KMS-11 (cell line): Measurements from ENCODE around the gene PARD3B.

Experiments used
- H2AFZ ChIP-seq: fragments of 200-600 bp; sonication (generic); 2 replicates; pipeline ENCODE4 v1.6.1; 2016; ENCODE audit warnings: antibody characterized with exemption, mixed run types, low read depth
- H3K27ac ChIP-seq: fragments of 200-600 bp; sonication (generic); 2 replicates; pipeline ENCODE4 v1.6.1; 2016; ENCODE audit warnings: mild to moderate bottlenecking, mixed run types
- H3K27me3 ChIP-seq: fragments of 200-600 bp; sonication (generic); 2 replicates; pipeline ENCODE4 v1.6.1; 2017; ENCODE audit warnings: mild to moderate bottlenecking, low read depth, mixed run types, moderate library complexity; ENCODE audit not compliant: insufficient read depth
- H3K36me3 ChIP-seq: fragments of 200-600 bp; sonication (generic); 2 replicates; pipeline ENCODE4 v1.6.1; 2017; ENCODE audit warnings: mild to moderate bottlenecking, mixed run types; ENCODE audit not compliant: insufficient read depth
- H3K4me1 ChIP-seq: fragments of 200-600 bp; sonication (generic); 2 replicates; pipeline ENCODE4 v1.6.1; 2016; ENCODE audit warnings: mild to moderate bottlenecking, low read depth, mixed run types; ENCODE audit not compliant: poor library complexity, severe bottlenecking
- H3K4me2 ChIP-seq: fragments of 200-600 bp; sonication (generic); 2 replicates; pipeline ENCODE4 v1.7.0; 2016; ENCODE audit warnings: mild to moderate bottlenecking, mixed run types
- H3K4me3 ChIP-seq: fragments of 200-600 bp; sonication (generic); IDR thresholded peaks from 2 replicates; pipeline ENCODE4 v1.6.1; 2017; ENCODE audit warnings: low read depth, low read length, mixed read lengths; ENCODE audit not compliant: insufficient read depth
- H3K79me2 ChIP-seq: fragments of 200-600 bp; sonication (generic); 2 replicates; pipeline ENCODE4 v1.6.1; 2016; ENCODE audit warnings: low read depth, mixed run types; ENCODE audit not compliant: insufficient read depth
- H3K9ac ChIP-seq: fragments of 200-600 bp; sonication (generic); 2 replicates; pipeline ENCODE4 v1.6.1; 2016; ENCODE audit warnings: mild to moderate bottlenecking, mixed run types
- H4K20me1 ChIP-seq: fragments of 200-600 bp; sonication (generic); 2 replicates; pipeline ENCODE4 v1.6.1; 2016; ENCODE audit warnings: mild to moderate bottlenecking, mixed run types; ENCODE audit not compliant: insufficient read depth
- TF ChIP-seq, protein P1 (sequence below): fragments of 200-600 bp; sonication (generic); conservative IDR thresholded peaks from 2 replicates; pipeline ENCODE4 v1.6.1; 2017; ENCODE audit warnings: low read depth, mild to moderate bottlenecking, antibody characterized with exemption, low read length, moderate library complexity, mixed read lengths

The PARD3B gene

DNA sequence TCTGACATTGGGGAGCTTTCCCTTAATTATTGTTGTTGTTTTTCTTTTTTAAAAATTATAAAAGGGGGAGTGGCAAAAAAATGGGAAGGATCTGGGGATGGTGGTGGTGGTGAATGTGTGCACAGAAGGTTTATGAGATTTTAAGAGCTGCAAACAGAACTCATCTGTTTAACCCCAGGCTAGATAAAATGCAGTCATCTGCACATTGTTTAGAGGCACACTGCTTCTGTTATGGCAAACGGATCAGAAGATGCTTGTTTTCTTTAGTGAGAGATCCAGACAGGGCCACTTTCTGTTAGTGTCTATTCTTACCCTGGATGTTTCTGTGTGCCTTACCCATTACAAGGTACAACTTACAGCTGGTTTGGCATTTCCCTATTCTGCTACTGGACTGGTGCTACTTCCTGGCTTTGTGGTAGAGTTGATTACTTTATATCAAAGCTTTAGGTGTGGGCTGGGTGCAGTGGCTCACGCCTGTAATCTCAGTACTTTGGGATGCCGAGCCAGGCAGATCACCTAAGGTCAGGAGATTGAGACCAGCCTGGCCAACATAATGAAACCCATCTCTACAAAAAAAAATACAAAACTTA, 1068.8 kb downstream of the PARD3B start:
- H3K27ac ChIP-seq: no peak overlapping the region
- no peak overlapping the region for H3K4me3 ChIP-seq

DNA sequence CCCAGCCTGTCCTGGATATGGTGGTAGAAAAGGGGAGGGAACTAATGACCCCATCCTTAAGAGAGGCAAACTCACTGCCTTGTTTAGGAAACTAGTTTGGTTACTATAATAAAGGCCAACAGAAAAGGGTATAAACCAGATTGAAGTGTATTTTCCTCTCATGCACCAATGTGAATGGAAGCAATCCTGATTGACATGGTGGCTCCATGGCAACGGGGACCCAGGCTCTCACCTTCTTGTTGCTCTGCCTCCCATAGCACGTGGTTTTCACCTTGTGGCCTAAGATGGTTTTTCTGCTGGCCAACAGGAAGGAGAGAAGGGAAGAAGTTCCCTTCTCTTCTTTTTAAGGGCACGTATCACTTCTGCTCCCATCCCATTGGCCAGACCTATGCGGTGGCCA, 1069.7 kb downstream of the PARD3B start:
- Histone ChIP-seq H3K36me3 (no peaks in the 10 kb centered on the region), H3K4me1 (no peaks in the 10 kb centered on the region), H3K4me2 (no peak overlapping the region), H3K9ac (no peak overlapping the region), H3K27ac (no peak overlapping the region), H2AFZ (no peak overlapping the region), H4K20me1 (no peaks in the 10 kb centered on the region), H3K79me2 (no peaks in the 10 kb centered on the region), H3K27me3 (no peaks in the 10 kb centered on the region), H3K4me3 (no peak overlapping the region)
- TF ChIP-seq, protein P1, sequence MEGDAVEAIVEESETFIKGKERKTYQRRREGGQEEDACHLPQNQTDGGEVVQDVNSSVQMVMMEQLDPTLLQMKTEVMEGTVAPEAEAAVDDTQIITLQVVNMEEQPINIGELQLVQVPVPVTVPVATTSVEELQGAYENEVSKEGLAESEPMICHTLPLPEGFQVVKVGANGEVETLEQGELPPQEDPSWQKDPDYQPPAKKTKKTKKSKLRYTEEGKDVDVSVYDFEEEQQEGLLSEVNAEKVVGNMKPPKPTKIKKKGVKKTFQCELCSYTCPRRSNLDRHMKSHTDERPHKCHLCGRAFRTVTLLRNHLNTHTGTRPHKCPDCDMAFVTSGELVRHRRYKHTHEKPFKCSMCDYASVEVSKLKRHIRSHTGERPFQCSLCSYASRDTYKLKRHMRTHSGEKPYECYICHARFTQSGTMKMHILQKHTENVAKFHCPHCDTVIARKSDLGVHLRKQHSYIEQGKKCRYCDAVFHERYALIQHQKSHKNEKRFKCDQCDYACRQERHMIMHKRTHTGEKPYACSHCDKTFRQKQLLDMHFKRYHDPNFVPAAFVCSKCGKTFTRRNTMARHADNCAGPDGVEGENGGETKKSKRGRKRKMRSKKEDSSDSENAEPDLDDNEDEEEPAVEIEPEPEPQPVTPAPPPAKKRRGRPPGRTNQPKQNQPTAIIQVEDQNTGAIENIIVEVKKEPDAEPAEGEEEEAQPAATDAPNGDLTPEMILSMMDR: no peak

More for the DNA sequence above, 1068.8 kb downstream of the PARD3B start:
- TF ChIP-seq, protein P1: no peak
- no peak overlapping the region for H2AFZ ChIP-seq
- no peaks in the 10 kb centered on the region for H3K4me1 ChIP-seq
- H3K27me3 ChIP-seq: no peaks in the 10 kb centered on the region
- no peak overlapping the region for H3K4me2 ChIP-seq
- H3K36me3 ChIP-seq: no peaks in the 10 kb centered on the region
- H4K20me1 ChIP-seq: no peaks in the 10 kb centered on the region
- no peaks in the 10 kb centered on the region for H3K79me2 ChIP-seq
- no peak overlapping the region for H3K9ac ChIP-seq

DNA sequence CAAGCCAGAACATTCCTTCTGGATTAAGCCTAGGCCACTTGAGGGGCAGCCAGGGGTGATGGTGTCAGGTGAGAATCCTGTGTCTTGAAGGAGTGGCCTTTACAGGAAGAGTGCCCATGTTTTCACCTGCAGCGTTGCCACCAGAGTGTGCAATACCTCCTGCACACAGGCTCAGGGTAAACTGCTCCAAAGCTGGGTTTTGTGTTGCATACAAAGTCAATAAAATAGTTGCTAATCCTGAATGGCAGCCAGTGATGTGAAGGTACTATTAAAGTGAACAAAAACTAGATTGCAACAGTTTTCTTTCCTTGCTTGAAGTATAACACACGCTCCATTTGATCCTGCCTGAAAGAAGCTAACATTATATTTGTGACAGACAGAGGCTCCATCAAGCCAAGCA, 1072.6 kb downstream of the PARD3B start:
- H2AFZ ChIP-seq: no peak overlapping the region
- no peaks in the 10 kb centered on the region for H3K27me3 ChIP-seq
- no peaks in the 10 kb centered on the region for H3K36me3 ChIP-seq
- no peak overlapping the region for H3K9ac ChIP-seq
- no peak overlapping the region for H3K27ac ChIP-seq
- H3K4me2 ChIP-seq: no peak overlapping the region
- TF ChIP-seq, protein P1: no peak
- H3K79me2 ChIP-seq: no peaks in the 10 kb centered on the region
- no peak overlapping the region for H3K4me3 ChIP-seq
- H3K4me1 ChIP-seq: no peaks in the 10 kb centered on the region
- no peaks in the 10 kb centered on the region for H4K20me1 ChIP-seq

DNA sequence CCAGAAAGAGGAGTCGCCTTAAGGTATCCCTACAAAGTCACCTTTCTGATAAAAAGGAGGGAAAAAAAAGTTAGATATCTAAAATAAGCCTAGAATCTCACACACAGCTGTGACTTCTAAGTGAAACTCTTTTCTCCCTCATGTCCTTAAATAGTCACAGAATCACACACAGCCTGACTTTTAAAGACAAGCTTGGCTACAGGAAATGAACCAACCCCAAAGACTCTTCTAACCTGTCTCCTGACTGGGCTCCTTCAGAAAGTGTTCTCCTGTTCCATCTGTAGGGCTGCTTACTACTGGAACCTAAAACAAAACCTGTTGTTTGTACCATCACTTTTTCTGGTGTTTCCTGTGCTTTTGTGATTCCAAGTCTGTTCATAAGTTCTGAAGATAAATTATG, 1074.3 kb downstream of the PARD3B start:
- no peak overlapping the region for H3K4me2 ChIP-seq
- TF ChIP-seq, protein P1: no peak

More for the DNA sequence above, 1074.3 kb downstream of the PARD3B start:
- Histone ChIP-seq H2AFZ (no peak overlapping the region), H3K4me1 (no peaks in the 10 kb centered on the region), H3K79me2 (no peaks in the 10 kb centered on the region), H4K20me1 (no peaks in the 10 kb centered on the region), H3K27me3 (no peaks in the 10 kb centered on the region), H3K27ac (no peak overlapping the region), H3K36me3 (no peaks in the 10 kb centered on the region), H3K9ac (no peak overlapping the region), H3K4me3 (no peak overlapping the region)
